GM12878 (cell line): ENCODE measurements around the gene EPN1. TPM values are rescaled to one million over a fixed set of nuclear protein-coding genes. Genes with fewer than 3 reads are reported as not detected.

Experiments used
- ATF3 ChIP-seq: IDR thresholded peaks from 2 replicates; pipeline ENCODE4 v1.6.1; 2011; ENCODE audit warnings: low read depth, mild to moderate bottlenecking, low read length, moderate library complexity, borderline replicate concordance; ENCODE audit errors: extremely low read depth
- BHLHE40 ChIP-seq, 2 experiments: fragments of 450-650 bp in 1 of 2; IDR thresholded peaks; 2 replicates each; pipeline ENCODE4 v1.6.1; 2011 to 2017; ENCODE audit warnings: low read depth in 2 of 2, borderline replicate concordance in 1 of 2, improper control_type of control experiment in 1 of 2, low read length in 1 of 2, mild to moderate bottlenecking in 1 of 2
- E2F8 ChIP-seq: fragments of 450-650 bp; IDR thresholded peaks from 2 replicates; pipeline ENCODE4 v1.6.1; 2018; ENCODE audit warnings: mild to moderate bottlenecking, low read depth, moderate library complexity; ENCODE audit not compliant: partially characterized antibody
- HCFC1 ChIP-seq: fragments of 150-350 bp; IDR thresholded peaks from 2 replicates; pipeline ENCODE4 v1.6.1; 2014; ENCODE audit warnings: low read length
- IKZF1 ChIP-seq: fragments of 450-650 bp; conservative IDR thresholded peaks from 2 replicates; pipeline ENCODE4 v1.6.1; 2017; ENCODE audit warnings: antibody characterized with exemption, mild to moderate bottlenecking
- JUND ChIP-seq: IDR thresholded peaks from 2 replicates; pipeline ENCODE4 v1.6.1; 2012; ENCODE audit warnings: low read depth, mild to moderate bottlenecking, low read length, improper control_type of control experiment, moderate library complexity
- KLF5 ChIP-seq: fragments of 450-650 bp; IDR thresholded peaks from 2 replicates; pipeline ENCODE4 v1.6.1; 2014; ENCODE audit warnings: mild to moderate bottlenecking; ENCODE audit not compliant: partially characterized antibody
- MTA3 ChIP-seq: IDR thresholded peaks from 2 replicates; pipeline ENCODE4 v1.6.1; 2012; ENCODE audit warnings: low read length, inconsistent platforms, borderline replicate concordance
- POLR2A ChIP-seq: IDR thresholded peaks from 2 replicates; pipeline ENCODE4 v1.6.1; 2011; ENCODE audit warnings: low read depth, mild to moderate bottlenecking, low read length
- SP1 ChIP-seq: IDR thresholded peaks from one replicate; pipeline ENCODE4 v1.6.1; 2011; ENCODE audit warnings: low read depth, low read length
- YY1 ChIP-seq: IDR thresholded peaks from 2 replicates; pipeline ENCODE4 v1.6.1; 2011; ENCODE audit warnings: low read depth, mild to moderate bottlenecking, low read length
- ZNF207 ChIP-seq: fragments of 450-650 bp; IDR thresholded peaks from 2 replicates; pipeline ENCODE4 v1.6.1; 2014; ENCODE audit warnings: antibody characterized with exemption, mild to moderate bottlenecking, borderline replicate concordance
- polyA plus RNA-seq, 11 experiments: library from polyadenylated mRNA; depleted of rRNA in 4 of 11; unstranded in 6 of 11; stranded (reverse) in 5 of 11; fragments of >200 nt; fragmentation: Nextera tagmentation in 4 of 11; fragmentation: Illumina TruSeq in 1 of 11; extraction: Ambion mirVana in 4 of 11; extraction: Trizol in 1 of 11; gene quantifications; 1 replicate in 1 of 11; 2 replicates in 10 of 11; pipeline versions ENCODE4 v1.2.1 to v1.2.3, GENCODE V29; 2011 to 2016; ENCODE audit warnings: inconsistent platforms in 2 of 11, missing spikeins in 2 of 11, low read depth in 1 of 11
- total RNA-seq, 4 experiments: library from RNA; depleted of rRNA in 3 of 4; stranded (reverse); fragments of >200 nt in 3 of 4; fragmentation: Illumina TruSeq in 1 of 4; extraction: Trizol in 1 of 4; gene quantifications; 2 replicates each; pipeline versions ENCODE4 v1.2.1 to v1.2.3, GENCODE V29; 2013 to 2021
- TF ChIP-seq, protein P1 (sequence below): fragments of 450-650 bp; IDR thresholded peaks from 2 replicates; pipeline ENCODE4 v1.6.1; 2017; ENCODE audit warnings: mild to moderate bottlenecking, moderate library complexity
- TF ChIP-seq, protein P2 (sequence below): fragments of 450-650 bp; IDR thresholded peaks from 2 replicates; pipeline ENCODE4 v1.6.1; 2016; ENCODE audit warnings: mild to moderate bottlenecking
- TF ChIP-seq, protein P3 (sequence below): IDR thresholded peaks from 2 replicates; pipeline ENCODE4 v1.6.1; 2012; ENCODE audit warnings: low read depth, low read length, improper control_type of control experiment
- TF ChIP-seq, protein P4 (sequence below): IDR thresholded peaks from 2 replicates; pipeline ENCODE4 v1.6.1; 2012; ENCODE audit warnings: low read depth, low read length, improper control_type of control experiment
- TF ChIP-seq, protein P5 (sequence below): fragments of 450-650 bp; conservative IDR thresholded peaks from 2 replicates; pipeline ENCODE4 v1.6.1; 2017; ENCODE audit warnings: mild to moderate bottlenecking, moderate library complexity

EPN1 gene
- total and polyA plus RNA-seq, 10 of the 15 experiments (the other 5 are each of a cell fraction or from before 2014, with no cell fraction given) = 0.11 to 88.5 (median 10.6) TPM

DNA sequence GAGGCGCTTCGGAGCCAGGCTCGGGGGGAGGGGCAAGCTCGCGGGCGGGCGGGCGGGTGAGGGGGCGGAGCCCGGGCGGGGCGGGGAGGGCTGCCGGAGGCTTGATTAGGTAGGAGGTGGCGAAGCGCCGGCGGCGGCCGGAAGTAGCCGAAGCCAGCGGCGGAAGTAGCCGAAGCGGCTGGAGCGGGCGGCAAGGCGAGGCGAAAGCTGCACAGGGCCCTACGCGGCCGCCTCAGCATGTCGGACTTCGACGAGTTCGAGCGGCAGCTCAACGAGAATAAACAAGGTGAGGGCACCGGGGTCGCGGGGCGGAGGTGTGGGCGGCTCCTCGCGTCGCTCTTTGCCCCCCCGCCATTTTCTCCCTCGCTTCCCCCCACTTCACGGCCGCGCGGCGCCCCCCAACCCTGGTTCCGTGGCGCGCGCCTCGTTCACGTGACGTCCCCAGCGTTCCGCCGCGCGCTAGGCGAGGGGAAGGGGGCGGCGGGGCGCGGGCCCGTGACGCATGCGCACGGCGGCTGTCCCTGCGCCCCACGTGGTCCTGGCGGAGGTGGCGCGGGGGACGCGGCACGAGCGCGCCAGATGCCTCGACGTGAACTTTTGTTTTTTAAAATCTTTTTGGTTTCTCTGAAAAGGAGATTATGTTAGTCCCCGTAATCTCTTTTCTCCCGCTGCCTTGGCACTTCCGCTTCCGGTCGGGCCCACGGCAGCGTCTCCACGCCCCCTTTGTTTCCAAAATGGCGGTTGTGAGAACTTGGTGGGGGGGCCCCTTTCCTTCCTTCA lies 20.0 kb upstream of the EPN1 start, which contains the start of gene U2AF2 (continued):
- TF ChIP-seq SP1 = no peak
- no peak for TF ChIP-seq MTA3
- TF ChIP-seq, protein P1, sequence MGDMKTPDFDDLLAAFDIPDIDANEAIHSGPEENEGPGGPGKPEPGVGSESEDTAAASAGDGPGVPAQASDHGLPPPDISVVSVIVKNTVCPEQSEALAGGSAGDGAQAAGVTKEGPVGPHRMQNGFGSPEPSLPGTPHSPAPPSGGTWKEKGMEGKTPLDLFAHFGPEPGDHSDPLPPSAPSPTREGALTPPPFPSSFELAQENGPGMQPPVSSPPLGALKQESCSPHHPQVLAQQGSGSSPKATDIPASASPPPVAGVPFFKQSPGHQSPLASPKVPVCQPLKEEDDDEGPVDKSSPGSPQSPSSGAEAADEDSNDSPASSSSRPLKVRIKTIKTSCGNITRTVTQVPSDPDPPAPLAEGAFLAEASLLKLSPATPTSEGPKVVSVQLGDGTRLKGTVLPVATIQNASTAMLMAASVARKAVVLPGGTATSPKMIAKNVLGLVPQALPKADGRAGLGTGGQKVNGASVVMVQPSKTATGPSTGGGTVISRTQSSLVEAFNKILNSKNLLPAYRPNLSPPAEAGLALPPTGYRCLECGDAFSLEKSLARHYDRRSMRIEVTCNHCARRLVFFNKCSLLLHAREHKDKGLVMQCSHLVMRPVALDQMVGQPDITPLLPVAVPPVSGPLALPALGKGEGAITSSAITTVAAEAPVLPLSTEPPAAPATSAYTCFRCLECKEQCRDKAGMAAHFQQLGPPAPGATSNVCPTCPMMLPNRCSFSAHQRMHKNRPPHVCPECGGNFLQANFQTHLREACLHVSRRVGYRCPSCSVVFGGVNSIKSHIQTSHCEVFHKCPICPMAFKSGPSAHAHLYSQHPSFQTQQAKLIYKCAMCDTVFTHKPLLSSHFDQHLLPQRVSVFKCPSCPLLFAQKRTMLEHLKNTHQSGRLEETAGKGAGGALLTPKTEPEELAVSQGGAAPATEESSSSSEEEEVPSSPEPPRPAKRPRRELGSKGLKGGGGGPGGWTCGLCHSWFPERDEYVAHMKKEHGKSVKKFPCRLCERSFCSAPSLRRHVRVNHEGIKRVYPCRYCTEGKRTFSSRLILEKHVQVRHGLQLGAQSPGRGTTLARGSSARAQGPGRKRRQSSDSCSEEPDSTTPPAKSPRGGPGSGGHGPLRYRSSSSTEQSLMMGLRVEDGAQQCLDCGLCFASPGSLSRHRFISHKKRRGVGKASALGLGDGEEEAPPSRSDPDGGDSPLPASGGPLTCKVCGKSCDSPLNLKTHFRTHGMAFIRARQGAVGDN = peak; percentile 87
- TF ChIP-seq, protein P2, sequence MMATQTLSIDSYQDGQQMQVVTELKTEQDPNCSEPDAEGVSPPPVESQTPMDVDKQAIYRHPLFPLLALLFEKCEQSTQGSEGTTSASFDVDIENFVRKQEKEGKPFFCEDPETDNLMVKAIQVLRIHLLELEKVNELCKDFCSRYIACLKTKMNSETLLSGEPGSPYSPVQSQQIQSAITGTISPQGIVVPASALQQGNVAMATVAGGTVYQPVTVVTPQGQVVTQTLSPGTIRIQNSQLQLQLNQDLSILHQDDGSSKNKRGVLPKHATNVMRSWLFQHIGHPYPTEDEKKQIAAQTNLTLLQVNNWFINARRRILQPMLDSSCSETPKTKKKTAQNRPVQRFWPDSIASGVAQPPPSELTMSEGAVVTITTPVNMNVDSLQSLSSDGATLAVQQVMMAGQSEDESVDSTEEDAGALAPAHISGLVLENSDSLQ = peak; percentile 50
- TF ChIP-seq BHLHE40 (IDR thresholded peaks at IDR 0.05; ENCODE audit: borderline replicate concordance in 1 of 2, low read depth in 2 of 2, low read length in 1 of 2) = peak; percentile 78 to 96
- TF ChIP-seq, protein P3, sequence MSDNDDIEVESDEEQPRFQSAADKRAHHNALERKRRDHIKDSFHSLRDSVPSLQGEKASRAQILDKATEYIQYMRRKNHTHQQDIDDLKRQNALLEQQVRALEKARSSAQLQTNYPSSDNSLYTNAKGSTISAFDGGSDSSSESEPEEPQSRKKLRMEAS = peak; percentile 94
- TF ChIP-seq ZNF207 = peak; percentile 90
- TF ChIP-seq, protein P4, sequence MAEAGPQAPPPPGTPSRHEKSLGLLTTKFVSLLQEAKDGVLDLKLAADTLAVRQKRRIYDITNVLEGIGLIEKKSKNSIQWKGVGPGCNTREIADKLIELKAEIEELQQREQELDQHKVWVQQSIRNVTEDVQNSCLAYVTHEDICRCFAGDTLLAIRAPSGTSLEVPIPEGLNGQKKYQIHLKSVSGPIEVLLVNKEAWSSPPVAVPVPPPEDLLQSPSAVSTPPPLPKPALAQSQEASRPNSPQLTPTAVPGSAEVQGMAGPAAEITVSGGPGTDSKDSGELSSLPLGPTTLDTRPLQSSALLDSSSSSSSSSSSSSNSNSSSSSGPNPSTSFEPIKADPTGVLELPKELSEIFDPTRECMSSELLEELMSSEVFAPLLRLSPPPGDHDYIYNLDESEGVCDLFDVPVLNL = no peak
- TF ChIP-seq IKZF1 = peak; percentile 82
- TF ChIP-seq, protein P5, sequence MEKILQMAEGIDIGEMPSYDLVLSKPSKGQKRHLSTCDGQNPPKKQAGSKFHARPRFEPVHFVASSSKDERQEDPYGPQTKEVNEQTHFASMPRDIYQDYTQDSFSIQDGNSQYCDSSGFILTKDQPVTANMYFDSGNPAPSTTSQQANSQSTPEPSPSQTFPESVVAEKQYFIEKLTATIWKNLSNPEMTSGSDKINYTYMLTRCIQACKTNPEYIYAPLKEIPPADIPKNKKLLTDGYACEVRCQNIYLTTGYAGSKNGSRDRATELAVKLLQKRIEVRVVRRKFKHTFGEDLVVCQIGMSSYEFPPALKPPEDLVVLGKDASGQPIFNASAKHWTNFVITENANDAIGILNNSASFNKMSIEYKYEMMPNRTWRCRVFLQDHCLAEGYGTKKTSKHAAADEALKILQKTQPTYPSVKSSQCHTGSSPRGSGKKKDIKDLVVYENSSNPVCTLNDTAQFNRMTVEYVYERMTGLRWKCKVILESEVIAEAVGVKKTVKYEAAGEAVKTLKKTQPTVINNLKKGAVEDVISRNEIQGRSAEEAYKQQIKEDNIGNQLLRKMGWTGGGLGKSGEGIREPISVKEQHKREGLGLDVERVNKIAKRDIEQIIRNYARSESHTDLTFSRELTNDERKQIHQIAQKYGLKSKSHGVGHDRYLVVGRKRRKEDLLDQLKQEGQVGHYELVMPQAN = peak; percentile 91
- peak; percentile 96 for TF ChIP-seq YY1
- TF ChIP-seq ATF3 = peak; percentile 68; the same call in 1 of the 2 replicates
- TF ChIP-seq E2F8 = peak; percentile 59
- peak; percentile 89 for TF ChIP-seq KLF5
- TF ChIP-seq HCFC1 = no peak; the same call in 1 of the 2 replicates
- peak; percentile 81 for TF ChIP-seq POLR2A
- TF ChIP-seq JUND = no peak
